HG03060 (cell line): Measurements from ENCODE around the gene PEX5.
"Not testable (repeated sequence)": the region's sequence is repeated elsewhere in the genome, so short reads cannot be mapped to it uniquely, and the experiment has no call there.

Experiments
- ATAC-seq: cut with Tn5 transposase; IDR thresholded peaks from one replicate; pipeline ENCODE4 v1.9.1; 2021; ENCODE audit warnings: low read depth, moderate number of reproducible peaks; ENCODE audit not compliant: unreplicated experiment

The PEX5 gene

DNA sequence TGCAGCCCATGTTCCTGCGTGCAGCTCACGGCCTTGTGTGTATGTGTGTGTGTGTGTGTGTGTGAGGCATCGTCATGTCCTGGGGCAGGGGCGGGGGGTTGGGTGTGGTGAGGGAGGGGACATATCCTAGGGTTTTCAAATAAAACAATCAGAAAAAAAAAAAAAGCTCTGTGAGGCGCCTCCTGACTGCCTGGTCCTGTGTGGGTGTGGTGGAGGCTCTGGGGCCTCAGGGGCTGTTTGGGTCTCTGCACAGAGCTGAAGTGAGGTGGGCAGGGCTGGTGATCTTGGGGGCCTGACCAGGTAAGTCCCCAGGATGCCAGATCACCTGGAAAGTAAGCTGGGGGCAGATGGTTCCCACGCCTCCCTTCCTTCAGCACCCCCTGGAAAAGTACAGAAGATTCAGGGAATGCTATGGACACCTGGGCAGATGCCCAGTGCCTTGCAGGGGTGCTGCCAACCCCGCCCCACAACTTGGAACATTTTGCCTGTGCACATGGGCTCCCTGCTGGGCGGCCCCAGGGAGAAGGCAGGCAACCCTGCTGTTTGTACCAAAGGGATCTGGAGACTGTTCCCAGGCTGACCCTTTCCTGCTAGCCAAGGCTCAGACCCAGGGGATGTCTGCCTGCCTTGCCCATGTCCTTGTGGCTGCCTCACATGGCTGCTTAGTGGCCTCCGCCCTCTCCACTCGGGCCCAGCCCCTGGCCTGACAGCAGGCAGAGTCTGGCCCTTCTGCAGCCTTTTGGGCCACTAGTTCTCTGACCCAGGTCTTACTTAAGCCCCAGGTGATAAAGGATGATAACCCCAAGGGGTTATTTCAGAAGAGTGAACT, 30.5 kb upstream of the PEX5 start:
- ATAC-seq, result no peak

DNA sequence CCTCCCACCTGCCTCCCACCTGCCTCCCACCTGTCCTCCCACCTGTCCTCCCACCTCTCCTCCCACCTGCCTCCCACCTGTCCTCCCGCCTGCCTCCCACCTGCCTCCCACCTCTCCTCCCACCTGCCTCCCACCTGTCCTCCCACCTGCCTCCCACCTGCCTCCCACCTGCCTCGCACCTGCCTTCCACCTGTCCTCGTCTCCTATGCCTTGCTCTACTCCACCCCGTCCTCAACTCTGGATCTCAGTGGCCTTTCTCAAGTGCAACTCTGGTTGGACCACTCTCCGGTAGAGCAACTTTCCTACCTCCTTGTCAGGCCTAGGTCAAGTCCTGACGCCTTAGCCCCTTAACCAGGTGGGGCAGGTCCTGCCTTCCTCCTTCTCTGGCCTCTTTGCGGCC, 29.3 kb upstream of the PEX5 start:
- no peak for ATAC-seq

DNA sequence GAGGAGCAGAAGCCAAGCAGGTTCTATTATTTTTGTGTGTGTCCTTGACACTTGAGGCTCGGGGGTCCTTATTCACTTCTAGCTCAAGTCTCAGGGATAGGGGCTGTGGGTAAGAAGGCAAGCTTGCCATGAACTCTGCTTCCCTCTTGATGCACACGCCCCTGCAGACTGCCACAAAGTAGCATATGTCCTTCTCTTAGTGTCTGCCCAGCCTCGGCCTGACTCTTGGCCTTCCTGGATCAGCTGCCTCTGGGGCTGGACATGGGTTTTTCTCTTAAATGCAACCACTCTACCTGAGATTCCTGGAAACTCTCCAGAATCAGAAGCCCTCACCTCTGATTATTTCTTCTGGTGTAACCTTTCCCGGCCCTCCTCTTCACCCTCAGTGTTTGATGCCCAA, 28.2 kb upstream of the PEX5 start:
- ATAC-seq, result no peak

DNA sequence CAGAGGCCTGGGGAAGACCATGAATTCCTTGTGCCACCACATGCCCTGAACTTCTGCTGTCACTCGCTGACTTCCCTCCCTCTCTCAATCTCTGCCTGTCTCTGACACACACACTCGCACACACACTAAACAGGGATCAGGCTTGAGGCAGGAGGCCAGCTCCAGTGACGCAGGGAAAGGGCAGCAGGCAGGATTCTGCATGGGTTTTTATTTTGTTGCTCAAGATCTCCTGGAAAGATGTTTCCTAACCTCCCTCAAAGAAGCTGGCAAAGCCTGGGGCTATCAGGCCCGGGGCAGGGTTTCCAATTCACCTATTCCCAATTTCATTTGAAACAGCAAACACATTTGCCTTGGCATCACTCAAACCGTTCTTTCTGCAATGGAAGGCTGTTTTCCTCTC, 27.7 kb upstream of the PEX5 start:
- ATAC-seq, result no peak

DNA sequence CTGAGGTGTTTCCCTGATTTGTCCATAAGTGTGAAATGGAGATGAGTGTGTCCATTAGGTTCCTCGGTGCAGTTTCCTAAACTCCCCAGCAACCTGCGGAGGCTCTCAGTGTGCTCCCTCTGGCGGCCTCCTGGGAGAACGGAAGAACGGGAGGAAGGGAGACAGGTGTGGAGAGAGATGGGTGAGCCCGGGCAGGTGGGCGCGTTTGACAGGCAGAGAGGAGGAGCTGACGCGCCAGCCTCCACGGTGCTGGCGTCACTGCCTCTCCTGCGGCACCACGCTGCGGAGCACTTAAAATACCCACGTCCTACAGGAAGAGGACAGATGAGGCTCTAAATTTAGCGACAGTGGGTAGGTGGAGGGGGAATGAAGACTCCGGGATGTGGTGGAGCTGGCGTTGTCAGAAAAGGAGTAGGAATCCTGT, 26.8 kb upstream of the PEX5 start:
- no peak for ATAC-seq

DNA sequence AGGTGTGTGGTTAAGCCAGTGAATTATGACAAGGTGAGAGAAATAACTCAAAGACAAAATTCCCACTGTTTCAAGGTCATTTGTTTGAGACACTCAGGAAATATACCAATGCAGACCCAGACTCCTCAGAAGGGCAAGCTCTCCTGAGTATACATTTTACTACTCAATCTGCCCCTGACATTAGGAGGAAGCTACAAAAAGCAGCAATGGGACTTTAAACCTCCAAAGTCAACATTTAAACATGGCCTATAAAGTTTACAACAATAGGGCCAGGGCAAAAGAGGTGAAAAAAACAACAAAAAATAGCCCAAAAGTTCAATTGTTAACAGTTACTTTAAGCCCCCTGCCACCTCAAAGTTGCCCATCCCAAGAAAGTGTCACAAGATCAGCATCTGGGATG, 19.5 kb upstream of the PEX5 start:
- ATAC-seq, result no peak

DNA sequence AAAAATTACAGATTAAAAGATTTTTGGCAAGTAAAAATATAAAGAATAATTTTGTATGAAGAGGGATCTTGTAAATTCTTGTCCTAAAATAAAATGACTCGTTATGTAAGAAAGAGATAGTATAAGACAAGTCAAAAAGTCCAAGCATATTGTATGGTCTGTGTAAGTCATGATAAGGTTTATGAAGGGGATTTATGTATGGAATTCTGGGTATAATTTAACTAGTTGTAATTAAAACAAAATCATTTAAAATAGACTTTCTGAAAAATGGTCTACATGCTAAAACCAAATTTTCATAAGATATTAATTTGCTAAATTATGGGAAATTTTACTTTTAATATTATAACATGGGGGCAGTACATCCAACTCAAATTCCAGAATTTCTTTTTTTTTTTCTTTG, 17.6 kb upstream of the PEX5 start:
- no peak for ATAC-seq

DNA sequence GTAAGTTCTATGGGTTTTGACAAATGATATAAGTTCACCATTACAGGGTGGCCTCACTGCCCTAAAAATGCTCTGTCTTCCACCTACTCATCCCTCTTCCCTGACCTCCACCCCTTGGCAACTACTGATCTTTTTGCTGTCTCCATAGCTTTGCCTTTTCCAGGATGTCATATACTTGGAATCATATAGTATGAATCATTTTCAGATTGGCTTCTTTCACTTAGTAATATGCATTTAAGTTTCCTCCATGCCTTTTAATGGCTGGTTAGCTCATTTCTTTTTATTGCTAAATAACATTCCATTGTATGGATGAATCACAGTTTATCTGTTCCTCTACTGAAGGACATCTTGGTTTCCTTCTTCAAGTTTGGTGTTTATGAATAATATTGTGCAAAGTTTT, 14.0 kb upstream of the PEX5 start:
- ATAC-seq, result no peak

DNA sequence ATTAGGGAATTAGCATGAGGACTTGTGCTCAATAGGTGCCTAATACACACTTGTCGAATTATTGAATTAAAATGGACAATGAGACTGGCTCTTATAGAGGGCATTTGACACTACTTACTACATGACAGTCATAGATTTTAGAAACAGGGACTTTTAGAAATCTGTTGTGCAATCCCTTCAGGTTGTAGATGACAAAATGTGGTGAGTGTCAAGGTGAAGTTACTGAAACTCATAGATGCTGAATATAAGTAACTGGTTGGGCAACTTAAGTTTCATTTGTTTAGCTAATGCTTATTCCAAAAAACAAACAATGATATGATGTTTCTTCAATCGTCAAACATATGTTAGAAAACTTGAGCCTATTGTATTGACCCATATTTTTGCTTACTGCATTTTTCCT, 12.9 kb upstream of the PEX5 start:
- ATAC-seq, result no peak

DNA sequence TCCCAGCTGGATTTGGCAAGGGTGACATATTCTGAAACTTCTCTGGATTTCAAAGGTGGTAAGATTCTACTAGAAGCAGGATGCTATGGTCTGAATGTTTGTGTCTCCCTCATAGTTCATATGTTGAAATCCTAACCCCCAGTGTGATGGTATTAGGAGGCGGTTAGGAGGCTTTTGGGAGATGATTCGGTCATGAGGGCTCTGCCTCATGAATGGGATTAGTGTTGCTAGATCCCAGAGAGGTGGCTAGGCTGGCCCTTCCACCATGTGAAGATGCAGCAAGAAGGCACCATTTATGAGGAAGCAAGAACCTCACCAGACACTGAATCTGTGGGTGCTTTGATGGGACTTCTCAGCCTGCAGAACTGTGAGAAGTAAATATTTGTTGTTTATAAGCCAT, 11.0 kb upstream of the PEX5 start:
- ATAC-seq, result no peak

DNA sequence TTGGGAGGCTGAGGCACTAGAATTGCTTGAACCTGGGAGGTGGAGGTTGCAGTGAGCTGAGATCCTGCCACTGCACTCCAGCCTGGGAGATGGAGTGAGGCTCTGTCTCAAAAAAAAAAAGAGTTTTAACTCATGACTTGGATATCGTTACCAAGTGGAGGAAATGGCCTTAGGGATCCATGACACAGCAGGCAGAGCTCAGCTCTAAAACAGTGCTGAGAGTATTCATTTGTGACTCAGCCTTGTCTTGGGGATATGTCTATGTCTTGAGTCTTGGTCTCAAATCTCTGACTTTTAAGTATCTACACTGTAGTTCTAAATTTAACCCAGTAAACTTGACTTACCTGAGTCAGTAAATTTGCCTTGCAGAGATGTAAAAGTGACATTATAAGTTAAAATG, 8.8 kb upstream of the PEX5 start:
- no peak for ATAC-seq

DNA sequence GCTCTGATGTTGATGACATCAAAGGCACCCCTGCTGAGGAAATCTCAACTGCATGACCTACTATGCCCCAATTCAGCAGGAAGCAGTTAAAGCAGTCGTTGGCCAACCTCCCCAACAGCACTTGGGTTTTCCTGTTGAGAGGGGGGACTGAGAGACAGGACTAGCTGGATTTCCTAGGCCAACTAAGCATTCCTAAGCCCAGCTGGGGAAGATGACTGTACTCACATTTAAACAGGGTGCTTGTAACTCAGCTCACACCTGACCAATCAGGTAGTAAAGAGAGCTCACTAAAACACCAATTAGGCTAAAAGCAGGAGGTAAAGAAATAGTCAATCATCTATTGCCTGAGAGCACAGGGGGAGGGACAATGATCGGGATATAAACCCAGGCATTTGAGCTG, 3.4 kb upstream of the PEX5 start:
- not testable (repeated sequence) for ATAC-seq

DNA sequence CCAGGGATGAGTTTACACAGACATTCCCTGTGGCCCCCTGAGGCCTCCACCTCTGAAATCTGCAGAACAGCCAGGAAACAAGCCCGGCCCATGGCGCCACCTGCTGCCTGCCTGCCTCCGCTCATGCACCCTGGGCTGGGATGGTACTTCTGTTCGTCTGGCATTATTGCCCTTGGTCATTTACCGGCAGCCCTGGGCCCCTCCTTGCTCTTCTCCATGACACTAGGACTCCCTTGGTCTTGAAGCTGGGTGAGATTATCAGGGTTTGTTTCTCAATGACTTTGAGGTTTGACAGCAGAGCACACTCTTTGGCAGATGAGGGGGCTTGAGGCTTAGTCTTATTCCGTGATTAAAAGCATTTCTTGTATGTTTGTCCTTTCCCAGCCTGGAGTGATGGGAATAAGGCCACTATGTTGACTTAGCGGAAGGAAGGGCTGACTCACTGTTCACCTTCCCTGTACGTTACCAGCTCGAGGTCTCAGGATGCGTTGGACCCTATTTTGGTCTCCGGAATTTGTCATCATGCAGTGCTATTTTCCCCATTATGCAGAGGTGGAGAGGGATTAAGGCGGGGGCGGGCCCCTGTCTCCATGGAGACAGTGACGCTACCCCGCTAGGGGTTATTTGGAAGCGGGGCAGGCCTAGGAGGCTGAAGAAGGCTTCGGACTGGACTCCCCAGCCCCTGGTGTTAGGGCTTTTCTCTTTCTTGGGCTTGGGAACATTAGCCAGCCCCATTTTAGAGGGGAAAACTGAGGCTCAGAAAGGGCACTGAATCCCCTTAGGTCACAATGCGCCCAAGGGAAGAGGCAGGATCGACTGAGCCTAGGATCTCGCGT, 706 bp upstream of the PEX5 start:
- peak; percentile 7 for ATAC-seq

DNA sequence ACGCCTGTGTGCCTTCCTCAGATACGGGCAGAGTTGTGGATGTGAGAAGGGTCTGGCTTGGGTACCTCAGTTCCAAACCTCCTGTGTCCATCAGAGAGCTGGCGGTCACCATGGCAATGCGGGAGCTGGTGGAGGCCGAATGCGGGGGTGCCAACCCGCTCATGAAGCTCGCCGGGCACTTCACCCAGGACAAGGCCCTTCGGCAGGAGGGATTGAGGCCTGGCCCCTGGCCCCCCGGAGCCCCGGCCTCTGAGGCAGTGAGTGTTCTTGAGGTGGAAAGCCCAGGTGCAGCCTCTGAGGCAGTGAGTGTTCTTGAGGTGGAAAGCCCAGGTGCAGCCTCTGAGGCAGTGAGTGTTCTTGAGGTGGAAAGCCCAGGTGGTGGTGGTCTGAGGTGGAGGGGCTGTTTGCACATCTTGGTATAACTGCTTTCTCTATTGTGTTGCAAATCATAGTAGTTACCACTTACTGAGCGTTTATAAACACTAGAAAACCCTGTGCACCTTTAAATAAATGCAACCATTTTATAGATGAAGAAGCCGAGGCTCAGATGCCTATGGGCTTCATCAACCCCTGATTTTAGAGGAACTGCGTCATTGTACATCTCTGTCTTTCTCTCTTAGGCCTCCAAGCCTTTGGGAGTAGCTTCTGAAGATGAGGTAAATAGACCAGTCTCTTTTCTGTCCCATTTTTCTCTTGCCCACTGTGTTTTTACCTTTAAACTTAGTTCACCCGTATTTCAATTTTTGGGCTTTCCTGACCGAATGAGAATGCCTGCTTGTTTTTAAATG, 976 bp downstream of the PEX5 start:
- no peak for ATAC-seq

DNA sequence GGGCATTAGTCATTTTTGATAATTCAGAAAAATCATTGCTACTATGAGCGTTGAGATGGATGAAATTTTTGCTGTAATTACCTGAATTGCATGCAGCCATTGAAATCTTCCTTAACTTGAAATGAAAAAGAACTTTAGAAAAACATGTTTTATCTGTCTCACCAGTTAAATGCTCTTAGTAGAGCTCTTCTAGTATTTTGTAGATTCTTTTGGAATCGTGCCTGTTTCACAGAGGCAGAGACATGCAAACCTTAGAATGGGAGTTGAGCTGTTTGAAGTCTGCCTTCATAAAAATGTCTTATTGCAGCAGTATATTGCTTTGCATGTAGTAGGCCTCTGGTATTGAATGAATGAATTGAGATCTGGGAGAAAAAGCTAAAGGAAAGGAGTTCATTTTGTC, 4.2 kb downstream of the PEX5 start:
- no peak for ATAC-seq

DNA sequence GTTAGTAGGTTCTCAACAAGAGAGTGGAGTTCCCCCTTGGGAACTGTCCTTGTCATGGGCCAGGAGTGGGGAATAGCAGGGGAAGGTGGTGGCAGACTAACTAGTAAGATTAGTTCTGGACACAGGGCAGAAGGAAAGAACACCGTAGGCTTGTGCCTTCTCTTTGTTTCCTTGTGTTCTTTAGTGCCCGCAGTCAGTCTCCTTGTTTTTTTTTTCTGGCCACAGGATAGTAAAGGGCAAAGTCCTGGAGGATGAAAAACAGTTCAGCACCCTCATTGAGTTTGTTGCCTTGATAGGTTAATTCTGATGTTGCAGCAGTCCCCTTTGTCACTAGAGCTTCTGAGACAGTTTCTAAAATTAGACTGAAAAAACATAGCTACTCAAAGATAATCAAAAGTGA, 8.4 kb downstream of the PEX5 start:
- no peak for ATAC-seq

DNA sequence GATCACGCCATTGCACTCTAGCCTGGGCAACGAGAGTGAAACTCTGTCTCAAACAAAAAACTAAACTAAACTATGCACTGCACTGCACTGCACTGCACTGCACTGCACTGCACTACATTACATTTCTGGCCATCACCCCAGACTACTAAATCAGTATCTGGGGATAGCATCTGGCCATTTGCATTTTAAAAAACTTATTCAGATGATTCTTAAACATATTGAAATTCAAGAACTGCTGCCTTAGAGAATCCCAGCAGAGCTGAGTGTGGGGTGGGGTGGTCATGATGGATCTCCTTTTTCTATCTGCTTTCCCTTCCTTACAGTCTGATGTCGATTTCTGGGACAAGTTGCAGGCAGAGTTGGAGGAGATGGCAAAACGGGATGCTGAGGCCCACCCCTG, 13.6 kb downstream of the PEX5 start:
- no peak for ATAC-seq

DNA sequence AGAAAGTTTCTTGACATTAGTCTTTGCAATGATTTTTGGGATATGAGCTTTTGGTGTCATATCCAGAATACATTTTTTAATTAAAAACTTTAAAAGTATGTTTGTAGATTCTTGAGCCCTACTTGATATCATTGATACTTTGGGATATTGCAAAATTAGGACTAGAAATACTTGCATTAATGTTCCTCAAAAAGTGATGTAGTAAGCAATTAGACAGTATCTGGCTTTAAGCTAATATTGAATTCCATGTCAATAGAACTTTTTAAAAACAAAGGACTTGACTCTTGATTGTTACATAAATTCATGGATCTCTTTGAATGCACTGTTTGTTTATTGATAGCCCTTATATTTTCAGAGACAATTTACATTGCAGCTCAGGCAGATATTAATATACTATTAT, 15.6 kb downstream of the PEX5 start:
- ATAC-seq, result no peak

DNA sequence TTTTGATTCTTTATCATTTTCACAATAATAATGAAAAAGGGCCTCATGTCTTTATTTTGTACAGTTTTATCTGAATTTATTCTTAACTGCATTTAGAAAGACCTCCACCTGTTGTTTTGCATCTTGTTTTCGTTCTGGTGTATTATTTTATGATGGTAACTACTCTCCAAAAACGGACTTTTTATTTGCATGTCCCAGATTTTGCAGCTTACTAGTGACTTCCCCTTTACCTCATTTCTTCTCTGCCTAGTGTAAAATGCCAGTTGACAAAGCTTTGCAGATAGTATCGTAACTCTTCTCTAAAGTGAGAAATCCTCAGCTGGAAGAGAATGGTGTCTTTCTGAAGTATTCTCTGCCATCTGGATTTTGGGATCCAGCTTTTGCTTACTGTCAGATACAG, 17.2 kb downstream of the PEX5 start:
- ATAC-seq, result no peak

DNA sequence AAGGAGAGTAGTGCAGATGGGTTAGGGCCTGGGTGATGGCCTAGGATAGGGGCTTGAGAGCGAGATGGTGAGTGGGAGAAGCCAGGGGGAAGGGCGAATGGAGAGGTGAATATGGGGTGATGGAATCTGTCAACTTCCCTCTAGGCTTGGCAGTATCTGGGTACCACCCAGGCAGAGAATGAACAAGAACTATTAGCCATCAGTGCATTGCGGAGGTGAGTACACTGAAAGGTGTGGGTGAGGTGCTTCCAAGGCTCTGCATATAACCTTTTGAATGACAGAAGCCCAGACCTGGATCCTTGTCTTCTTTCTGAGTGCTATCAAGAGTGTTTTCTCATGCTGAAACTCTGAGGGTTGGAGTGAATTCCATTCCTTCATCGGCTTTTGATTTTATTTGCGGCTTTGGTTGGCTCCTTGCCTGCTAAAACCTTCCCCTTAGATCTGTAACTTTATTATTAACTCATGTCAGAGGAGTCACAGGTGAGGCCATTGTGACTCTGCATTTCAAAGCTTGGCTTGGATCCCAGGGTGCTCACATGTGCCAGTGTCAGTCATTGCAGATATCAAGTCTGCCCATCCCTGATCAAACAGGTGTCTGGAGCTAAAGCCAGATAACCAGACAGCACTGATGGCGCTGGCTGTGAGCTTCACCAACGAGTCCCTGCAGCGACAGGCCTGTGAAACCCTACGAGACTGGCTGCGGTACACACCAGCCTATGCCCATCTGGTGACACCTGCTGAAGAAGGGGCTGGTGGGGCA, 18.6 kb downstream of the PEX5 start:
- ATAC-seq, result no peak
